Bone marrow (tissue), 2 donors: ENCODE results near the gene AHR.
A peak's percentile ranks its signal among the peaks of the same experiment; 100 is the strongest.

ENCODE experiments used
- DNase-seq, 2 donors: peaks; one replicate each; lab custom pipeline; 2025; lab: John Stamatoyannopoulos, UW

The AHR gene

GRCh38 chr7:17298102-17298839 is at the start of gene AHR:
Gene AHR, plus strand, starts transcription at chr7:17298652. Its CDS starts 613 bp downstream, at chr7:17299265.
- peak; percentile 74 to 80 for DNase-seq

GRCh38 chr7:17253885-17254284 is 44.6 kb upstream of the AHR start:
- DNase-seq = no peak

GRCh38 chr7:17255926-17256325 is 42.5 kb upstream of the AHR start:
- peak in 1 of 2 donors; percentile 42 for DNase-seq

DNA sequence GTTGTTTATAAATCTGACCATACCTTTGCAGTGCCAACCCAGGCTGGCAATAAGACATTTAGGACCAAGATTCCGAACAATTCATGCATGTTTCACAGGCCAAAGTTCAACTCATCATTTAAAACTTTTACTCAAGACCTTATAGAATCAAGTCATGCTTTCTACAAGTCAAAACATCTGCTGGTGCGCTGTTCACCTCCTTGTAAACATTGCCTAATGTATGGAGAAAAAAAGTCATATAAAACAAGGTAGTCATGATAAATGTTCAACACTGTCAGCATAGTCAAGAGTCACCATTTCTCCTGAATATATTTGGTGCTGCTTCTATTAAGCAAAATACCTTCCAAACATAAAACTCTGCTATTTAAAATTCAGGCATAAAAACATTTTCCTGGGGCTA is 42.1 kb upstream of the AHR start:
- DNase-seq = no peak

- no peak for DNase-seq
Observed at GRCh38 chr7:17266565-17266964, 31.9 kb upstream of the AHR start.

- no peak for DNase-seq
Observed at GRCh38 chr7:17269341-17270221, 28.9 kb upstream of the AHR start.

DNA sequence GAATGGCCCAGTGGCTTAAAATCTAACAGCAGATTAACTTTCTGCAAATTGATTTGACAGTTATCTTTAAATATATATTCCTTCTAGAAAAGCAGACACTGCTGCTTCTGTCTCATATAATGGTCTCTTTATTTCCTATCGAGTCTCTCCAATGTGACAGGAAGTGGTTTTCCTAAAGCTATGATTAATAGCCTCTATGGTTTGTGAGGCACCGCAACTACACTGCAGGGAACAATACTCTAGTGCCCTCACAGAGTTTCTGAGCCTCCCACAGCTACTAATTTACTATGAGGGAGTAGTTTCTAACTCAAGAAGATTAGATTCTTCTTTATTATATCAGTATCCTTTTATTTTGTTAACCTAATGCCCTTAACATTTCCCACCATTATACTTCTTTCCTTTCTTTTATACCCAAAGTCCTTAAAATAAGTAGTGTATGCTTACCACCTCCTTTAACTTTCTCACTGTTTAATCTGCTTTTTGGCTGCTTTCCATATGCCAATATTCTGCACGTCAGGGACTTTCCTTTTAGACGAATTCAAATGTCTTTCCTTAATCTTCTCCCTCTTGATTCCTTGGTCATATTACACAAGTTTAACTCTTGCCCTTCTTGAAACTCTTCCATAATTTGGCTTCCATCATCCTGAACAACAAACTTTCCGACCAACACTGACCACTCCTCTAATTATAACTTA is 23.8 kb upstream of the AHR start:
- peak in 1 of 2 donors; percentile 91 for DNase-seq

GRCh38 chr7:17275749-17276671 is 22.4 kb upstream of the AHR start:
- no peak for DNase-seq

DNA sequence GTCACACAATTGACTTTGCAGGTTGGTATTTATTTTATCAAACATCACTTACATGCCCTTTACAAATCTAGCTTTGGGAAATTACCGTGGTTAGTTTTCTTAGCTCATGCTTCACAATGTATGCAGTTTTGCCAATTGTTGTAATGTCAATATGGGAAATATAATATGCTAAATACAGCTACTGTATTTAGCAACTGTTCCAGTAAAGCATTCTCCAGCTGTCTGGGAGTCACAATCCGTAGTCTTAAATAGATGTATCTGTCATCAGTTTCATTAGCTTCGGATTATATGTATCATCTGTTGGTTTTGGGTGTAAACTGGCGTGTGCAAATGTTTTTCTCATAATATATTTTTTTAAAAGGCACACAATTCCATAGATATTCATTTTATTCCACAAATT is 19.4 kb upstream of the AHR start:
- DNase-seq = no peak

DNA sequence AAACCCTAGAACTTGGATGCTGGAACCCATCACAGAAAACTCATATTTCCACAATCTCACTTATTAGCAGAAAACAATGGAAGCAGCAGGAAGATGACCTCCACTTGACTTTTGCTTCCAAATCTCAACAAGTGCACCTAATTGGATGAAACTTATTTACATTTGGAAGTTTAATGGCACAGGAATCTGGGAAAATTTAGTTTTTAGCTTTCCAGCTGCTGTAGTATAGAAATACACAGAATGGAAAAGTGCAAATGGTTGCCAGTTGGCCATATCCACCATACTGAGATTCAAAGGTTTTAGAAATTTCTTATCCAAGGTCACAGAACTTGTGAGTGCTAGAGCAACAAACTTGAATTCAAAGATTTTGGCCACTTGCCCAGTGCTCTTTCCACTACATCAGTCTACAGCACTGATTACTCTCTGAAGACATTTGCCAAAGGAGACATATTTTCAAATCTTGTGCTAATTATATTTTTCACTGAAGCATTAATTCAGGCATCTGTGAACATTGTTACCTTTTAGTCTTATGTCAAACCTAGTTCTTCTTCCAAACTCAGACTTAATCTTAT is 9.3 kb upstream of the AHR start:
- no peak for DNase-seq

DNA sequence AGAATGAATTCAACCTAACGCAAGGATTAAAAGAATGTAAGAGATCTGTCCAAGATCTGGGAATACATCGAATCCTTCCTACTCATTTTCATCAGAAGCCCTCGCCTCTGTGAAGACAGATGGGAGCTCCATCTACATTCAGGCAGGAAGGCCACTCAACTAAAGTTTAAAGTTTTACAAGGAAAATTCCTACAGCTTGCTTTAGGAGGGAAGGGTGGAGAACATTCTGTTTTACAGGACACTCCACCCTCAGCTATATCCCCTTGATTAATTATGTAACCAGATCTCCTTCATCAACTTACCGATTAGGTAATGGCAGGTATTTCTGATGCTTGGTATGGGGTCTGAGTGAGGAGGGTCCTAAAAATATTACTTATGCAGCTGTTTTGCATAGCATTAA is 5.6 kb upstream of the AHR start:
- no peak for DNase-seq

DNA sequence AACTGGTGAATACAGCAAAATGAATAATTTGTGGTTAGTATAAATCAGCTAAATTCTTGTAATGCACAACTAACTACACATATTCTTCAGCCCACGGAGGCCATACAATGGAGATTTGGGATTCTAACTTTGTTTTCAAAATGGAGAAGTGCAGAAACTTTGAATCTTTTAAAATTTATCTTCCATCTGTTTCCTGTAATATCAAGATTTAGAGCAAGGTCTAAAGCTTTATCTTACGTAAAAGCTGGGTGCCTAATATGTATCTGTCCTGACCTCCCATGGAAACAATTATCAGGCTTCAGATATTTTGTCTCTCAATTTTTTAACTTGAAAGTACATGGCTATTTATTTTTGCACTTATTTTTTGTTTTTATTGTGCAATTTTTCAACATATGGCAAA is 5.0 kb upstream of the AHR start:
- DNase-seq = peak in 1 of 2 donors; percentile 76

DNA sequence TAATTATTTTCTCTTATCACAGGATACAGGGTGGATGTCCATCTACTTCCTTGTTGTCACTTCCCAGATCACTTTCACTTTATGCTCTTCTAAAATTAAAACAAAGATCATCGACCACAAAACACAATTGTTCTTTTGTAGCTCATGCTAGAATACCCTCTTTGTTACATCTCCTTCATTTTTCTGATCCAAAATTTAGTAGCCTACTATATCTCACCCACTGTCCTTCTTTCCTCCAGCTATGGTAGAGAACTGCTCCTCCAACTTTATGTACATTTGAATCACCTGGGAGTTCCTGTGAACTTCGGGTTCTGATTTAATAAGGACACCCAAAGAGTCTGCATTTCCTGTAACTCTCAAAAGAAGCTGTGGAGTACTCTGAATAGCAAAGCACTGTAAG is 1.2 kb upstream of the AHR start:
- DNase-seq = peak in 1 of 2 donors; percentile 60

GRCh38 chr7:17298840-17299482 is 509 bp downstream of the AHR start:
- DNase-seq = peak in 1 of 2 donors; percentile 43

GRCh38 chr7:17299483-17299991 is 1.1 kb downstream of the AHR start:
- peak; percentile 17 to 24 for DNase-seq

DNA sequence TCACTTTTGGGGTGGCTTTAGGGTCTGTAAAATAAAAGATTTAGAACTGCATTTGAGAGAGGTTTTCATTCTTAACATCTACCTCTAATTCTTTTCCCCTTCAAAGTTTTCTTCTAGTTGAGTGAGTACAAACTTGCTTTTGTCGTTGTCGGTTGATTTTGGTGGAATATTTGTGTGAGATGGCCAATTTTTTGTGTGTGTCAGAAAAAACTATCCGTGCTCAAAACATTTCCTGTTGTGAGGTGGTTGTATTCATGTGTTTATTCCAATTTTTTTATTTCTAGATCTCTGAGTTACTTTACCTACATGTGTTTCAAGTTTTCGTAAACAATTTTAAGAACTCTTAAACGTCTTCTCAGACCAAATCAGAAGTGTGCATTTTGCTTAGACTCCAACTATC is 1.6 kb downstream of the AHR start:
- DNase-seq = no peak

- DNase-seq = no peak
Observed at GRCh38 chr7:17300437-17300836, 2.0 kb downstream of the AHR start.

DNA sequence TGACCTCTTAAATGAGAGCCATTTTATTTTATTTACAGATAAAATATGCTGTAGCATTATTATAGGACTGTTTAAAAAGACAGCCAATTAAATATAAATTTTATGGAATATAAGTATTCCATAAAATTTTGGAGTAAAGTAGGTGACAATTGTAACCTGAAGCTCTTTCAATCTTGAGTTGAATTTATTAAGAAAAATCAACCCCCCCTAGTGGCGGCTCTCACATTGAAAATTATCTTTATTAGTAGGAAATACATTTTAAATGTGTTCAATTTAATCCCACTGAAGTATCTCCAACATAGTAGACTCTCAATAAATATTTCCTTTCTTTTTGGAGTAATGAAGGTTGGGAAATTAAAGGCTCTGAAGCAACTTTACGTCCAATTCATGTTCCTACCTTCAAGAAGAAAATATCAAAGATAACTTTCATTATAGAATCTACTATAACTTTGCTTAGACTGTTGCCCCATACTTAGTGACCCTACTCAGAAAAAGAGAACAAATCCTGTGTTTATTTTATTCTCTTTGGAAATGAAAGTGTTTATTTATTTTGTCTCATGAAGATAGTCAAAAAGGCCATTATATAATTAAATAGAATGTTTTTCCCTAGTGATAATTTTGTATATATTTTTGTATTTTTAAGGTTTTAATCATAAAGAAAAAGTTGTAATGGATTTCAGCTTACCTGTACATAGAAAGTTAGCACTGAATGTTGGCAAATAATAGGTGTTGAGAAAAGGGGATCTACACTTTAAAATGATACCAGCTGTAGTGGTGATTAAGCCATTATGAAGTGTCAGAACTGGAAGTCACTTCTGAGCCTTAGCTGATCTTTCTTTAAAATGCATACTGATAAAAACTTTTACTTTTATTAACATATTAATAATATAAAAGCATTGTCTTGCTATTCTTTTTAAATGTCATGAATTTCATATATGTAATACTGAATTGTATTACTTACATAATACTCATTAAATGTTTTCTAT is 3.3 kb downstream of the AHR start:
- DNase-seq = peak in 1 of 2 donors; percentile 16

DNA sequence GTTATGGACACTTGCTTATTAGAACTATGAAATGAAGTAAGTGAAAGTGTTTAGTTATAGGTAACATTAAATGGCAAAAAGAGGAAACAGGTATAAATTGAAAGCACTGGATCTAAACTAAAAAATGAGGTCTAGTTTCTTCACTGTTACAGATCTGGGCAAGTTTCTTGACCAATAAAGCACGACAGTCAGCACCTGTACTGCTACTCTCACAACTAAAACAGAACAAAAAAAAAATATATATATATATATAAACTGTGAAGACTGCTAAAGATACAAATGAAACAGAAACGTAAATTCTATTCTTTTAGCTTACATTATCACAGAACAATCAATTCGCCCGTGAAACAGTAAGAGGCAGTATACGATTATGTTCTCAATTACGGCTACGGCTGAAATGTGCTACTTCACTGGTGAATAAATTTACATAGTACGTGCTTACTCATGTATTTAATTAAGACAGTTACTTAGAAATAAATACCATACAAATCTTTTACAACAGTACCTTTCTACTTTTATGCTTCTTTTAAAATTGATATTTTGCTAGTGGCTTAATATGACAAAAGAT is 4.2 kb downstream of the AHR start:
- DNase-seq = peak in 1 of 2 donors; percentile 38
